GM12801 (cell line): ENCODE results near the gene STX17.

Experiments
- TF ChIP-seq, protein P1 (sequence below): IDR thresholded peaks from one replicate; pipeline ENCODE4 v1.5.1; 2011; ENCODE audit warnings: control low read depth; ENCODE audit not compliant: insufficient read length; ENCODE audit errors: extremely low read depth

The STX17 gene

DNA sequence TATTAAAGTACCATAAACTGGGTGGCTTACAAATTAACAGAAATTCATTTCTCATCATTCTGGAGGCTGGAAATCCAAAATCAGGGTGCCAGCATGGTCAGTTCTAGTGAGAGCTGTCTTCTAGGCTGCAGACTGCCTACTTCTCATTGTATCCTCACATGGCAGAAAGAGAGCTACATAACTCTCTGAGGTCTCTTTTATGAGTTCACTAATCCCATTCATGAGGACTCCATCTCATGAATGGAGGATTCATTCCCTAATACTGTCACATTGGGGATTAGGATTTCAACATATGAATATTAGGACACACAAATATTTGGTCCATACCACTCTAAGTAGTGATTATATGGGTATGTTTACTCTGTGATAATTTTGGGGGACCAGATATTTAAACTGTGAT is 108.4 kb downstream of the STX17 start:
- TF ChIP-seq, protein P1, sequence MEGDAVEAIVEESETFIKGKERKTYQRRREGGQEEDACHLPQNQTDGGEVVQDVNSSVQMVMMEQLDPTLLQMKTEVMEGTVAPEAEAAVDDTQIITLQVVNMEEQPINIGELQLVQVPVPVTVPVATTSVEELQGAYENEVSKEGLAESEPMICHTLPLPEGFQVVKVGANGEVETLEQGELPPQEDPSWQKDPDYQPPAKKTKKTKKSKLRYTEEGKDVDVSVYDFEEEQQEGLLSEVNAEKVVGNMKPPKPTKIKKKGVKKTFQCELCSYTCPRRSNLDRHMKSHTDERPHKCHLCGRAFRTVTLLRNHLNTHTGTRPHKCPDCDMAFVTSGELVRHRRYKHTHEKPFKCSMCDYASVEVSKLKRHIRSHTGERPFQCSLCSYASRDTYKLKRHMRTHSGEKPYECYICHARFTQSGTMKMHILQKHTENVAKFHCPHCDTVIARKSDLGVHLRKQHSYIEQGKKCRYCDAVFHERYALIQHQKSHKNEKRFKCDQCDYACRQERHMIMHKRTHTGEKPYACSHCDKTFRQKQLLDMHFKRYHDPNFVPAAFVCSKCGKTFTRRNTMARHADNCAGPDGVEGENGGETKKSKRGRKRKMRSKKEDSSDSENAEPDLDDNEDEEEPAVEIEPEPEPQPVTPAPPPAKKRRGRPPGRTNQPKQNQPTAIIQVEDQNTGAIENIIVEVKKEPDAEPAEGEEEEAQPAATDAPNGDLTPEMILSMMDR = no peak

DNA sequence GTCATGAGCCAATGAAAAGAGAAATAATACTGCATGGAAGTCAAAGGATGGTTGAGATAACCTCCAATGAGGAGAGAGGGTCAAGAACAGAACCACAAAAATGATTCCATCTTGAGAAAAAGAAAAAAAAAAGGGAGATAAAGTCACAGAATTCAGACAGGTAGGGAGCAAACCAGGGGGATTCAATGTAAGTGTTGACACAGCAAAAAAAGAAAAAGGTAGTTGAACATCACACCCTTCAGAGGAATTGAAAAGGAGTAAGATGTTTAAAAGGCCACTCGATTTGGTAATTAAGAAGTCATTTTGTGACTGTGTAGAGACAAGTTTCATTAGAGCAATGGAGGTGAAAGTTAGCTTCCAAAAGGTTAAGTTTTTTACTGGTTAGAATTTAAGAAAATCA is 113.1 kb downstream of the STX17 start:
- TF ChIP-seq, protein P1 = no peak
